HEK293 (cell line): ENCODE results near the gene B4GALNT1.

Source experiments
- CTCF ChIA-PET: fragments of 350-600 bp; formaldehyde crosslinking; extraction: SDS; loops from one replicate; lab custom pipeline; 2021; ENCODE audit warnings: antibody characterized with exemption; lab: Yijun Ruan, JAX
- POLR2A ChIA-PET: fragments of 300-600 bp; formaldehyde crosslinking; extraction: SDS; loops from one replicate; lab custom pipeline; 2020; ENCODE audit warnings: antibody characterized with exemption, inconsistent platforms; lab: Yijun Ruan, JAX
- H3K27ac ChIP-seq: fragments of 200-500 bp; sonication (Bioruptor generic); 2 replicates; pipeline ENCODE4 v1.5.1; 2014; ENCODE audit warnings: low read depth, low read length, control low read depth, inconsistent platforms; ENCODE audit errors: extremely low read depth
- H3K36me3 ChIP-seq, 2 experiments: fragments of 200-500 bp in 1 of 2; sonication (Bioruptor generic) in 1 of 2; 1 replicate in 1 of 2; 2 replicates in 1 of 2; pipeline ENCODE4 v1.5.1; 2014 to 2017; ENCODE audit warnings: inconsistent platforms in 2 of 2, low read length in 2 of 2; ENCODE audit not compliant: control insufficient read depth in 2 of 2, insufficient read depth in 1 of 2
- H3K4me1 ChIP-seq: fragments of 200-500 bp; sonication (Bioruptor generic); 2 replicates; pipeline ENCODE4 v1.5.1; 2014; ENCODE audit warnings: mild to moderate bottlenecking, low read length, inconsistent platforms; ENCODE audit not compliant: control insufficient read depth, insufficient read depth
- H3K4me3 ChIP-seq: 2 replicates; pipeline ENCODE4 v1.5.1; 2011; ENCODE audit warnings: low read depth, mild to moderate bottlenecking, control low read depth, low read length, moderate library complexity
- H3K9me3 ChIP-seq: fragments of 200-500 bp; sonication (Bioruptor generic); 2 replicates; pipeline ENCODE4 v1.5.1; 2014; ENCODE audit warnings: low read depth, low read length, inconsistent platforms; ENCODE audit not compliant: control insufficient read depth, insufficient read depth
- ATF2 ChIP-seq: fragments of 450-650 bp; formaldehyde crosslinking; IDR thresholded peaks from 2 replicates; pipeline ENCODE4 v1.5.1; 2016; ENCODE audit warnings: missing biosample characterization, missing genetic modification characterization, low read depth
- GLIS2 ChIP-seq: fragments of 450-650 bp; formaldehyde crosslinking; IDR thresholded peaks from 2 replicates; pipeline ENCODE4 v1.5.1; 2016; ENCODE audit warnings: missing biosample characterization, missing genetic modification characterization
- KLF17 ChIP-seq: fragments of 450-650 bp; formaldehyde crosslinking; IDR thresholded peaks from 2 replicates; pipeline ENCODE4 v1.5.1; 2016; ENCODE audit warnings: missing biosample characterization, missing genetic modification characterization
- PATZ1 ChIP-seq: fragments of 450-650 bp; formaldehyde crosslinking; IDR thresholded peaks from 2 replicates; pipeline ENCODE4 v1.5.1; 2016; ENCODE audit warnings: missing biosample characterization, missing genetic modification characterization
- SCRT2 ChIP-seq: fragments of 450-650 bp; formaldehyde crosslinking; IDR thresholded peaks from 2 replicates; pipeline ENCODE4 v1.5.1; 2016; ENCODE audit warnings: missing biosample characterization, missing genetic modification characterization
- SP2 ChIP-seq: fragments of 450-650 bp; formaldehyde crosslinking; IDR thresholded peaks from 2 replicates; pipeline ENCODE4 v1.5.1; 2016; ENCODE audit warnings: missing biosample characterization, missing genetic modification characterization
- WT1 ChIP-seq: fragments of 450-650 bp; formaldehyde crosslinking; IDR thresholded peaks from 2 replicates; pipeline ENCODE4 v1.5.1; 2016; ENCODE audit warnings: missing biosample characterization, missing genetic modification characterization
- ZNF133 ChIP-seq: fragments of 450-650 bp; formaldehyde crosslinking; IDR thresholded peaks from 2 replicates; pipeline ENCODE4 v1.5.1; 2016; ENCODE audit warnings: missing biosample characterization, missing genetic modification characterization
- ZNF555 ChIP-seq: fragments of 450-650 bp; formaldehyde crosslinking; conservative IDR thresholded peaks from 2 replicates; pipeline ENCODE4 v1.5.1; 2017; ENCODE audit warnings: missing biosample characterization, mild to moderate bottlenecking, missing genetic modification characterization, inconsistent platforms
- ZNF558 ChIP-seq: fragments of 450-650 bp; formaldehyde crosslinking; IDR thresholded peaks from 2 replicates; pipeline ENCODE4 v1.5.1; 2016; ENCODE audit warnings: missing biosample characterization, missing genetic modification characterization
- ZNF600 ChIP-seq: fragments of 450-650 bp; formaldehyde crosslinking; IDR thresholded peaks from 2 replicates; pipeline ENCODE4 v1.5.1; 2016; ENCODE audit warnings: missing biosample characterization, missing genetic modification characterization
- ZNF629 ChIP-seq: fragments of 450-650 bp; formaldehyde crosslinking; IDR thresholded peaks from 2 replicates; pipeline ENCODE4 v1.5.1; 2017; ENCODE audit warnings: missing biosample characterization, missing genetic modification characterization
- ZNF660 ChIP-seq: fragments of 450-650 bp; IDR thresholded peaks from 2 replicates; pipeline ENCODE4 v1.5.1; 2018; ENCODE audit warnings: missing biosample characterization, mild to moderate bottlenecking, missing genetic modification characterization
- ZNF704 ChIP-seq: fragments of 450-650 bp; formaldehyde crosslinking; IDR thresholded peaks from 2 replicates; pipeline ENCODE4 v1.5.1; 2016; ENCODE audit warnings: missing biosample characterization, missing genetic modification characterization
- ZNF843 ChIP-seq: fragments of 450-650 bp; formaldehyde crosslinking; IDR thresholded peaks from 2 replicates; pipeline ENCODE4 v1.5.1; 2016; ENCODE audit warnings: missing biosample characterization, missing genetic modification characterization
- TF ChIP-seq, protein P1 (sequence below): sonication (generic); formaldehyde crosslinking; IDR thresholded peaks from 2 replicates; pipeline ENCODE4 v1.8.1; 2022; ENCODE audit warnings: mild to moderate bottlenecking, moderate library complexity, missing genetic modification reagents

B4GALNT1 gene

GRCh38 chr12:57609101-57609780 is 23.8 kb downstream of the B4GALNT1 start:
- Histone ChIP-seq H3K27ac (no peak overlapping the region), H3K4me1 (peaks cover 7% of the 10 kb centered on the region), H3K9me3 (no peaks in the 10 kb centered on the region)
- POLR2A ChIA-PET, result interaction anchor here (0.5 to 0.7 kb wide), 2 partner anchors 209 to 217 kb away, joined by 4 read pairs; no protein-coding TSS in a partner anchor
- TF ChIP-seq ZNF133 (tag by site-specific recombination) (no peak), SP2 (0 out of 2 replicates have a peak, but pooled peaks have one; percentile 5), WT1 (peak; percentile 35; the same call in 1 of the 2 replicates), PATZ1 (tag by site-specific recombination) (peak; percentile 32; the same call in 1 of the 2 replicates), GLIS2 (0 out of 2 replicates have a peak, but pooled peaks have one; percentile 12), ZNF600 (tag by site-specific recombination) (0 out of 2 replicates have a peak, but pooled peaks have one; percentile 22), KLF17 (tag by site-specific recombination) (0 out of 2 replicates have a peak, but pooled peaks have one; percentile 37), ATF2 (tag by site-specific recombination) (no peak), SCRT2 (no peak)
- TF ChIP-seq, protein P1, sequence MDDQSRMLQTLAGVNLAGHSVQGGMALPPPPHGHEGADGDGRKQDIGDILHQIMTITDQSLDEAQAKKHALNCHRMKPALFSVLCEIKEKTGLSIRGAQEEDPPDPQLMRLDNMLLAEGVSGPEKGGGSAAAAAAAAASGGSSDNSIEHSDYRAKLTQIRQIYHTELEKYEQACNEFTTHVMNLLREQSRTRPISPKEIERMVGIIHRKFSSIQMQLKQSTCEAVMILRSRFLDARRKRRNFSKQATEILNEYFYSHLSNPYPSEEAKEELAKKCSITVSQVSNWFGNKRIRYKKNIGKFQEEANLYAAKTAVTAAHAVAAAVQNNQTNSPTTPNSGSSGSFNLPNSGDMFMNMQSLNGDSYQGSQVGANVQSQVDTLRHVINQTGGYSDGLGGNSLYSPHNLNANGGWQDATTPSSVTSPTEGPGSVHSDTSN (CRISPR knock-in tag), result no peak
- TF ChIP-seq, all 188 proteins: peak for 6
- CTCF ChIA-PET, result interaction anchor here (0.8 to 2.5 kb wide), 3 partner anchors 11 to 139 kb away, joined by 3 to 9 read pairs (median 4); no protein-coding TSS in a partner anchor
- peaks cover 0 to 35% of the 10 kb centered on the region in 2 experiments; a peak in 1 of 3 replicates for H3K36me3 ChIP-seq
- no peak overlapping the region for H3K4me3 ChIP-seq

GRCh38 chr12:57607958-57608663 is 24.9 kb downstream of the B4GALNT1 start:
- H3K4me1 ChIP-seq, result peaks cover 10% of the 10 kb centered on the region
- no peak for TF ChIP-seq ZNF629 (tag by site-specific recombination)
- TF ChIP-seq SCRT2, result peak; percentile 71
- no peak overlapping the region for H3K27ac ChIP-seq
- POLR2A ChIA-PET, result no interaction called here
- peaks cover 0 to 23% of the 10 kb centered on the region in 2 experiments; a peak in 1 of 3 replicates for H3K36me3 ChIP-seq
- CTCF ChIA-PET, result interaction anchor here (1.4 kb wide), 2 partner anchors 12 to 24 kb away, joined by 4 to 5 read pairs; no protein-coding TSS in a partner anchor
- H3K4me3 ChIP-seq, result no peak overlapping the region
- H3K9me3 ChIP-seq, result no peaks in the 10 kb centered on the region

- Histone ChIP-seq H3K27ac (no peak overlapping the region), H3K4me1 (peaks cover 8% of the 10 kb centered on the region), H3K9me3 (no peaks in the 10 kb centered on the region), H3K4me3 (no peak overlapping the region), H3K36me3 (peaks cover 0 to 32% of the 10 kb centered on the region in 2 experiments; a peak in 1 of 3 replicates)
- CTCF ChIA-PET, result interaction anchor here (0.9 to 2.0 kb wide), 5 partner anchors 14 to 87 kb away, joined by 3 to 17 read pairs (median 4); partner anchors contain the start of gene OS9
- POLR2A ChIA-PET, result interaction anchor here (2.0 to 2.1 kb wide), 2 partner anchors 9 to 15 kb away, joined by 7 to 9 read pairs; partner anchors contain the start of gene PIP4K2C
- TF ChIP-seq ZNF660 (tag by site-specific recombination) (no peak), ZNF555 (tag by site-specific recombination) (no peak), ZNF843 (tag by site-specific recombination) (no peak), ZNF704 (tag by site-specific recombination) (no peak), ZNF558 (tag by site-specific recombination) (no peak)
- TF ChIP-seq, all 188 proteins: peak for 0
These were observed 26.2 kb downstream of the B4GALNT1 start for GRCh38 chr12:57606821-57607220.
